CD14-positive monocyte (primary cell): ENCODE measurements around the gene OR2T34. TPM values are rescaled to one million over a fixed set of nuclear protein-coding genes. Genes with fewer than 3 reads are reported as not detected.

Source experiments
- DNase-seq, 3 donors: peaks; one replicate each; pipeline ENCODE4 v3.0.0-alpha.2; 2011 to 2022
- H2AFZ ChIP-seq: 2 replicates; pipeline ENCODE4 v1.6.0; 2012; ENCODE audit warnings: mild to moderate bottlenecking, low read depth, low read length, inconsistent platforms; ENCODE audit not compliant: insufficient read depth, poor library complexity, severe bottlenecking
- H3K27ac ChIP-seq, 2 donors: 1 replicate in 1 of 2; 2 replicates in 1 of 2; pipeline ENCODE4 v1.5.1; 2012 to 2013; ENCODE audit warnings: low read length in 2 of 2, control low read depth in 1 of 2, inconsistent platforms in 1 of 2, low read depth in 1 of 2, mild to moderate bottlenecking in 1 of 2
- H3K27me3 ChIP-seq, 2 donors: one replicate each; pipeline versions ENCODE4 v1.6.0 to v1.6.1; 2011 to 2013; ENCODE audit warnings: low read length in 2 of 2; ENCODE audit not compliant: control insufficient read depth in 2 of 2, insufficient read depth in 2 of 2
- H3K36me3 ChIP-seq, 2 donors: replicated peaks in 1 of 2; 1 replicate in 1 of 2; 2 replicates in 1 of 2; pipeline versions ENCODE4 v1.5.1 to v1.6.1; 2012 to 2013; ENCODE audit warnings: low read length in 2 of 2, control low read depth in 1 of 2, inconsistent platforms in 1 of 2, mild to moderate bottlenecking in 1 of 2; ENCODE audit not compliant: insufficient read depth in 2 of 2, control insufficient read depth in 1 of 2
- H3K4me1 ChIP-seq, 2 donors: 1 replicate in 1 of 2; 2 replicates in 1 of 2; pipeline versions ENCODE4 v1.5.1 to v1.6.1; 2012 to 2013; ENCODE audit warnings: low read length in 2 of 2, control low read depth in 1 of 2, inconsistent platforms in 1 of 2, mild to moderate bottlenecking in 1 of 2, moderate library complexity in 1 of 2; ENCODE audit not compliant: insufficient read depth in 2 of 2, control insufficient read depth in 1 of 2
- H3K4me2 ChIP-seq: replicated peaks from 2 replicates; pipeline ENCODE3; 2012; ENCODE audit warnings: low read length, moderate library complexity, mild to moderate bottlenecking; ENCODE audit not compliant: poor library complexity, severe bottlenecking; ENCODE audit errors: extremely low read depth
- H3K4me3 ChIP-seq, 3 experiments: fragments of 200-600 bp in 1 of 3; sonication (generic) in 1 of 3; replicated peaks in 1 of 3; 1 replicate in 2 of 3; 2 replicates in 1 of 3; pipeline ENCODE4 v1.5.1; 2011 to 2013; ENCODE audit warnings: low read length in 3 of 3, mild to moderate bottlenecking in 3 of 3, control low read depth in 2 of 3, low read depth in 2 of 3, inconsistent platforms in 1 of 3, moderate library complexity in 1 of 3
- H3K79me2 ChIP-seq: 2 replicates; pipeline ENCODE4 v1.6.0; 2012; ENCODE audit warnings: mild to moderate bottlenecking, control low read depth, inconsistent platforms, low read length, moderate library complexity; ENCODE audit not compliant: insufficient read depth
- H3K9ac ChIP-seq: 2 replicates; pipeline ENCODE4 v1.6.0; 2017; ENCODE audit warnings: low read length, mild to moderate bottlenecking; ENCODE audit not compliant: insufficient read depth, poor library complexity, severe bottlenecking
- H3K9me3 ChIP-seq, 2 donors: replicated peaks in 1 of 2; 1 replicate in 1 of 2; 2 replicates in 1 of 2; pipeline versions ENCODE4 v1.5.1 to v1.6.1; 2012 to 2013; ENCODE audit warnings: low read length in 2 of 2, control low read depth in 1 of 2; ENCODE audit not compliant: control insufficient read depth in 1 of 2, insufficient read depth in 1 of 2
- H4K20me1 ChIP-seq: 2 replicates; pipeline ENCODE4 v1.6.0; 2012; ENCODE audit warnings: mild to moderate bottlenecking, low read length, control low read depth, moderate library complexity; ENCODE audit not compliant: insufficient read depth
- H3K27ac Mint-ChIP-seq, 7 donors: one replicate each; pipeline ENCODE4 v1.8.0; 2020; ENCODE audit warnings: mild to moderate bottlenecking in 7 of 7, mixed read lengths in 7 of 7, moderate library complexity in 6 of 7, inconsistent platforms in 2 of 7
- H3K27me3 Mint-ChIP-seq, 3 donors: one replicate each; pipeline ENCODE4 v1.8.0; 2021 to 2022; ENCODE audit warnings: low read depth in 3 of 3, mild to moderate bottlenecking in 3 of 3, mixed read lengths in 3 of 3, moderate library complexity in 3 of 3, inconsistent platforms in 1 of 3
- H3K36me3 Mint-ChIP-seq, 2 donors: one replicate each; pipeline ENCODE4 v1.8.0; 2020; ENCODE audit warnings: mixed read lengths in 2 of 2, inconsistent platforms in 1 of 2, mild to moderate bottlenecking in 1 of 2
- H3K4me1 Mint-ChIP-seq: one replicate; pipeline ENCODE4 v1.8.0; 2020; ENCODE audit warnings: mild to moderate bottlenecking, mixed read lengths
- H3K4me3 Mint-ChIP-seq, 2 donors: one replicate each; pipeline ENCODE4 v1.8.0; 2020; ENCODE audit warnings: mild to moderate bottlenecking in 2 of 2, mixed read lengths in 2 of 2, moderate library complexity in 1 of 2
- H3K9me3 Mint-ChIP-seq, 7 donors: one replicate each; pipeline ENCODE4 v1.8.0; 2020 to 2022; ENCODE audit warnings: mixed read lengths in 7 of 7, mild to moderate bottlenecking in 6 of 7, moderate library complexity in 6 of 7, inconsistent platforms in 2 of 7
- WGBS: methylation state at CpG from one replicate; pipeline ENCODE4 v1.1.5; 2013; ENCODE audit warnings: missing lambda C conversion rate; ENCODE audit not compliant: insufficient coverage; 5-methylcytosine and 5-hydroxymethylcytosine counted together
- intact Hi-C, 2 donors: fragments of 100-400 bp; cut with micrococcal nuclease; formaldehyde crosslinking; loops; one replicate each; pipeline versions ENCODE4 v1.15.0 to v1.15.1; 2023
- polyA plus RNA-seq, 3 donors: library from polyadenylated mRNA; depleted of rRNA in 1 of 3; unstranded in 2 of 3; stranded (reverse) in 1 of 3; fragments of 300-500 nt in 2 of 3; fragments of >200 nt in 1 of 3; fragmentation: Illumina TruSeq in 2 of 3; gene quantifications; 1 replicate in 2 of 3; 2 replicates in 1 of 3; pipeline ENCODE4 v1.2.3, GENCODE V29; 2012 to 2021
- TF ChIP-seq, protein P1 (sequence below): fragments of 200-600 bp; IDR thresholded peaks from one replicate; pipeline ENCODE4 v1.8.0; 2022; ENCODE audit warnings: antibody characterized with exemption, mild to moderate bottlenecking

The OR2T34 gene
- polyA plus RNA-seq, 3 donors = not detected

DNA sequence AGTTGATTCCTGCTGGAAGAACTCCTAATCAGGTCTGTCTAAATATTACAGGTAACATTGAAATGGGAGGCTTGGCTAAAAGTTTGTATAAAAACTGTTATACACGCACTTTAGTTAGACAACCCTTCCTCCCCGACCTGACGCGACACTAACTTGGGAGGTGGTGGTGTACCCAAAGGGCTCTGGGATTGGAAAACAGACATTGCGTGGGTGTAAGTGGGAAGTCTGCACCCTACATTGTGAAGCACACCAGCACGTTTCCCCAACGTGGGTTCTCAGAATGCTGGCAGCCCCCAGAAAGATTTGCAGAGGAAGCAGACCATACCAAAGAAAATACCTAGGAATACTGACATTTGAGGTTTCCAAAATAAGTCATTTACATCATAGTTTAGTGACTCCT lies 43.6 kb upstream of the OR2T34 start:
- Histone ChIP-seq H3K4me1 (no peaks in the 10 kb centered on the region), H2AFZ (no peak overlapping the region), H3K4me2 (no peak overlapping the region), H3K9ac (no peak overlapping the region), H3K9me3 (no peaks in the 10 kb centered on the region), H3K36me3 (no peaks in the 10 kb centered on the region), H4K20me1 (no peaks in the 10 kb centered on the region), H3K27me3 (no peaks in the 10 kb centered on the region), H3K4me3 (no peak overlapping the region), H3K27ac (no peak overlapping the region), H3K79me2 (no peaks in the 10 kb centered on the region)
- Mint-ChIP-seq H3K4me1 (no peaks in the 10 kb centered on the region), H3K9me3 (no peaks in the 10 kb centered on the region), H3K36me3 (no peaks in the 10 kb centered on the region), H3K27me3 (peaks cover 0 to 4% (median 0%) of the 10 kb centered on the region in 3 donors), H3K27ac (no peak overlapping the region), H3K4me3 (no peak overlapping the region)
- intact Hi-C loops = no loop called here
- TF ChIP-seq, protein P1, sequence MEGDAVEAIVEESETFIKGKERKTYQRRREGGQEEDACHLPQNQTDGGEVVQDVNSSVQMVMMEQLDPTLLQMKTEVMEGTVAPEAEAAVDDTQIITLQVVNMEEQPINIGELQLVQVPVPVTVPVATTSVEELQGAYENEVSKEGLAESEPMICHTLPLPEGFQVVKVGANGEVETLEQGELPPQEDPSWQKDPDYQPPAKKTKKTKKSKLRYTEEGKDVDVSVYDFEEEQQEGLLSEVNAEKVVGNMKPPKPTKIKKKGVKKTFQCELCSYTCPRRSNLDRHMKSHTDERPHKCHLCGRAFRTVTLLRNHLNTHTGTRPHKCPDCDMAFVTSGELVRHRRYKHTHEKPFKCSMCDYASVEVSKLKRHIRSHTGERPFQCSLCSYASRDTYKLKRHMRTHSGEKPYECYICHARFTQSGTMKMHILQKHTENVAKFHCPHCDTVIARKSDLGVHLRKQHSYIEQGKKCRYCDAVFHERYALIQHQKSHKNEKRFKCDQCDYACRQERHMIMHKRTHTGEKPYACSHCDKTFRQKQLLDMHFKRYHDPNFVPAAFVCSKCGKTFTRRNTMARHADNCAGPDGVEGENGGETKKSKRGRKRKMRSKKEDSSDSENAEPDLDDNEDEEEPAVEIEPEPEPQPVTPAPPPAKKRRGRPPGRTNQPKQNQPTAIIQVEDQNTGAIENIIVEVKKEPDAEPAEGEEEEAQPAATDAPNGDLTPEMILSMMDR = no peak
- DNase-seq = no peak
- WGBS = 100% methylated on average over 3 of the region's 7 CpGs

GRCh38 chr1:248613742-248614141 lies 39.2 kb upstream of the OR2T34 start:
- DNase-seq = no peak
- Histone ChIP-seq H3K36me3 (no peaks in the 10 kb centered on the region), H3K27ac (no peak overlapping the region), H3K79me2 (no peaks in the 10 kb centered on the region), H3K4me2 (no peak overlapping the region), H3K9me3 (no peaks in the 10 kb centered on the region), H2AFZ (no peak overlapping the region), H3K9ac (no peak overlapping the region), H4K20me1 (no peaks in the 10 kb centered on the region), H3K4me1 (no peaks in the 10 kb centered on the region), H3K4me3 (no peak overlapping the region), H3K27me3 (no peaks in the 10 kb centered on the region)
- intact Hi-C loops = no loop called here
- WGBS = 100% methylated on average over 1 of the region's 1 CpG
- no peak overlapping the region for H3K4me3 Mint-ChIP-seq
- no peak overlapping the region for H3K27ac Mint-ChIP-seq
- H3K9me3 Mint-ChIP-seq = no peaks in the 10 kb centered on the region
- TF ChIP-seq, protein P1 = no peak
- peaks cover 0 to 4% (median 1%) of the 10 kb centered on the region in 3 donors for H3K27me3 Mint-ChIP-seq
- H3K36me3 Mint-ChIP-seq = no peaks in the 10 kb centered on the region
- H3K4me1 Mint-ChIP-seq = peaks cover 2% of the 10 kb centered on the region
